ELF-1 (cell line): Measurements from ENCODE around the gene BCAT1.
A peak's percentile ranks its signal among the peaks of the same experiment; 100 is the strongest.
"Not testable (repeated sequence)": the region's sequence is repeated elsewhere in the genome, so short reads cannot be mapped to it uniquely, and the experiment has no call there.

ENCODE experiments used
- DNase-seq: peaks from one replicate; pipeline ENCODE4 v3.0.0-alpha.2; 2016; ENCODE audit warnings: low read depth, low spot score

The BCAT1 gene

GRCh38 chr12:24956351-24956750, 7.5 kb upstream of the BCAT1 start:
- DNase-seq = not testable (repeated sequence)

GRCh38 chr12:24955853-24956252, 7.0 kb upstream of the BCAT1 start:
- DNase-seq = peak; percentile 35

GRCh38 chr12:24955389-24955788, 6.5 kb upstream of the BCAT1 start:
- DNase-seq = no peak

- DNase-seq = no peak
These were observed 5.4 kb upstream of the BCAT1 start for GRCh38 chr12:24954261-24954660.

- no peak for DNase-seq
These were observed 3.5 kb upstream of the BCAT1 start for GRCh38 chr12:24952389-24952788.

- no peak for DNase-seq
These were observed 1.4 kb upstream of the BCAT1 start for GRCh38 chr12:24950231-24950834.

GRCh38 chr12:24948420-24948756, 513 bp downstream of the BCAT1 start:
- DNase-seq = peak; percentile 77

- no peak for DNase-seq
These were observed 1.1 kb downstream of the BCAT1 start for GRCh38 chr12:24947541-24948419.

- no peak for DNase-seq
These were observed 3.1 kb downstream of the BCAT1 start for GRCh38 chr12:24945845-24946244.

GRCh38 chr12:24945039-24945438, 3.9 kb downstream of the BCAT1 start:
- DNase-seq = no peak

- no peak for DNase-seq
These were observed 4.3 kb downstream of the BCAT1 start for GRCh38 chr12:24944601-24944975.

- no peak for DNase-seq
These were observed 4.8 kb downstream of the BCAT1 start for GRCh38 chr12:24943947-24944600.

GRCh38 chr12:24940157-24940556, 8.7 kb downstream of the BCAT1 start:
- DNase-seq = no peak

- DNase-seq = not testable (repeated sequence)
These were observed 9.3 kb downstream of the BCAT1 start for GRCh38 chr12:24939551-24939950.

GRCh38 chr12:24938341-24938740, 10.6 kb downstream of the BCAT1 start:
- no peak for DNase-seq

- DNase-seq = no peak
These were observed 11.2 kb downstream of the BCAT1 start for GRCh38 chr12:24937553-24938244.

GRCh38 chr12:24933694-24934407, 15.1 kb downstream of the BCAT1 start:
- DNase-seq = no peak

GRCh38 chr12:24931666-24932405, 17.1 kb downstream of the BCAT1 start:
- no peak for DNase-seq

- DNase-seq = no peak
These were observed 18.9 kb downstream of the BCAT1 start for GRCh38 chr12:24929953-24930352.

- not testable (repeated sequence) for DNase-seq
These were observed 20.2 kb downstream of the BCAT1 start for GRCh38 chr12:24928533-24929306.
